ENCODE measurements around the gene TRAPPC14.

DNA sequence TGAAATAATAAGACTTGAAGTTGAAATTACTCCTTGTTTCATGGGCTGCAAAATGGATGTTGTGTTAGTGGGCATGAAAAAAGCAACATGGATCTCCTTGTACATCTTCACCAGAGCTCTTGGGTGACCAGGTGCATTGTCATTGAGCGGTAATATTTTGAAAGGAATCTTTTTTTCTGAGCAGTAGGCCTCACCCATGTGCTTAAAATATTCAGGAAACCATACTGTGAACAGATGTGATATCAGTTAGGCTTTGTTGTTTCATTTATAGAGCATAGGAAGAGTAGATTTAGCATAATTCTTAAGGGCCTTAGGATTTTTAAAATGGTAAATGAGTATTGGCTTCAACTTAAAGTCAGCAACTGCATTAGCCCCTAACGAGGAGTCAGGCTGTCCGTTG lies 34.4 kb upstream of the TRAPPC14 start:
- TF ChIP-seq, protein P1, sequence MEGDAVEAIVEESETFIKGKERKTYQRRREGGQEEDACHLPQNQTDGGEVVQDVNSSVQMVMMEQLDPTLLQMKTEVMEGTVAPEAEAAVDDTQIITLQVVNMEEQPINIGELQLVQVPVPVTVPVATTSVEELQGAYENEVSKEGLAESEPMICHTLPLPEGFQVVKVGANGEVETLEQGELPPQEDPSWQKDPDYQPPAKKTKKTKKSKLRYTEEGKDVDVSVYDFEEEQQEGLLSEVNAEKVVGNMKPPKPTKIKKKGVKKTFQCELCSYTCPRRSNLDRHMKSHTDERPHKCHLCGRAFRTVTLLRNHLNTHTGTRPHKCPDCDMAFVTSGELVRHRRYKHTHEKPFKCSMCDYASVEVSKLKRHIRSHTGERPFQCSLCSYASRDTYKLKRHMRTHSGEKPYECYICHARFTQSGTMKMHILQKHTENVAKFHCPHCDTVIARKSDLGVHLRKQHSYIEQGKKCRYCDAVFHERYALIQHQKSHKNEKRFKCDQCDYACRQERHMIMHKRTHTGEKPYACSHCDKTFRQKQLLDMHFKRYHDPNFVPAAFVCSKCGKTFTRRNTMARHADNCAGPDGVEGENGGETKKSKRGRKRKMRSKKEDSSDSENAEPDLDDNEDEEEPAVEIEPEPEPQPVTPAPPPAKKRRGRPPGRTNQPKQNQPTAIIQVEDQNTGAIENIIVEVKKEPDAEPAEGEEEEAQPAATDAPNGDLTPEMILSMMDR (IDR thresholded peaks at IDR 0.05) = no peak
- TF ChIP-seq POLR2A (IDR thresholded peaks at IDR 0.05) = no peak
